ENCODE data around the gene PTTG1IP.

The PTTG1IP gene

GRCh38 chr21:44872649-44873355 is 688 bp downstream of the PTTG1IP start:
- TF ChIP-seq CTCF (IDR thresholded peaks at IDR 0.05) = no peak
- DNase-seq = peak; percentile 45 to 77
- intact Hi-C loops (cut with DNase I; ENCODE audit: low total_unique reads) = loop anchor here (5.0 kb wide), 2 partner anchors 56 to 861 kb away; partner anchors contain the start of genes SUMO3 and TRAPPC10
- H3K36me3 ChIP-seq = no peaks in the 10 kb centered on the region
- H3K27me3 ChIP-seq = no peaks in the 10 kb centered on the region
- H3K4me1 ChIP-seq = peaks cover 0 to 62% (median 50%) of the 10 kb centered on the region in 4 donors
- peak overlapping the region; percentile 93 to 96 for H3K4me3 ChIP-seq
- peak overlapping the region; percentile 95 to 97 for H3K27ac ChIP-seq
- H3K9me3 ChIP-seq = no peaks in the 10 kb centered on the region

- DNase-seq = no peak
- Histone ChIP-seq H3K4me1 (peaks cover 0 to 67% (median 55%) of the 10 kb centered on the region in 4 donors), H3K27me3 (no peaks in the 10 kb centered on the region), H3K27ac (peak overlapping the region; percentile 95 to 97), H3K36me3 (no peaks in the 10 kb centered on the region), H3K9me3 (no peaks in the 10 kb centered on the region), H3K4me3 (peak overlapping the region; percentile 93 to 96)
- no peak for TF ChIP-seq CTCF (IDR thresholded peaks at IDR 0.05)
- intact Hi-C loops (cut with DNase I; ENCODE audit: low total_unique reads) = loop anchor here (5.0 kb wide), 2 partner anchors 55 to 860 kb away; partner anchors contain the start of genes SUMO3 and TRAPPC10
Observed at GRCh38 chr21:44872323-44872648, 1.2 kb downstream of the PTTG1IP start.

- H3K9me3 ChIP-seq = no peaks in the 10 kb centered on the region
- H3K4me3 ChIP-seq = peak overlapping the region; percentile 93 to 96
- intact Hi-C loops (cut with DNase I; ENCODE audit: low total_unique reads) = loop anchor here (5.0 kb wide), 2 partner anchors 54 to 859 kb away; partner anchors contain the start of genes SUMO3 and TRAPPC10
- peaks cover 0 to 73% (median 61%) of the 10 kb centered on the region in 4 donors for H3K4me1 ChIP-seq
- H3K27ac ChIP-seq = peak overlapping the region; percentile 95 to 97
- H3K36me3 ChIP-seq = no peaks in the 10 kb centered on the region
- TF ChIP-seq CTCF (IDR thresholded peaks at IDR 0.05) = no peak
- H3K27me3 ChIP-seq = no peaks in the 10 kb centered on the region
- peak; percentile 77 to 81 for DNase-seq
Observed at GRCh38 chr21:44871576-44872269, 1.8 kb downstream of the PTTG1IP start.

- Histone ChIP-seq H3K4me1 (peaks cover 0 to 77% (median 63%) of the 10 kb centered on the region in 4 donors), H3K9me3 (no peaks in the 10 kb centered on the region), H3K27me3 (no peaks in the 10 kb centered on the region), H3K36me3 (no peaks in the 10 kb centered on the region), H3K27ac (peak overlapping the region; percentile 95 to 97), H3K4me3 (peak overlapping the region; percentile 93 to 96)
- intact Hi-C loops (cut with DNase I; ENCODE audit: low total_unique reads) = loop anchor here (5.0 kb wide), 2 partner anchors 54 to 859 kb away; partner anchors contain the start of genes SUMO3 and TRAPPC10
- TF ChIP-seq CTCF (IDR thresholded peaks at IDR 0.05) = no peak
- peak in 1 of 2 donors; percentile 72 for DNase-seq
Observed at GRCh38 chr21:44870748-44871495, 2.6 kb downstream of the PTTG1IP start.

All from tibial artery (tissue), 4 donors.